LNCaP clone FGC (cell line): ENCODE measurements around the gene NAA40.

Experiments
- DNase-seq: peaks from one replicate; pipeline ENCODE4 v3.0.0-alpha.2; 2011; ENCODE audit warnings: low read depth
- H3K4me3 ChIP-seq: 2 replicates; pipeline ENCODE4 v1.5.1; 2011; ENCODE audit warnings: mild to moderate bottlenecking, low read depth, low read length, control low read depth
- CTCF ChIP-seq: IDR thresholded peaks from 2 replicates; pipeline ENCODE4 v1.5.1; 2012; ENCODE audit warnings: mild to moderate bottlenecking; ENCODE audit not compliant: control insufficient read depth, insufficient read depth; ENCODE audit errors: extremely low read depth

NAA40 gene

GRCh38 chr11:63998558-63999348 lies 60.0 kb downstream of the NAA40 start:
- H3K4me3 ChIP-seq: no peak overlapping the region
- no peak for TF ChIP-seq CTCF
- DNase-seq: no peak

- H3K4me3 ChIP-seq: no peak overlapping the region
- no peak for TF ChIP-seq CTCF
- DNase-seq: no peak
These were observed 60.7 kb downstream of the NAA40 start for GRCh38 chr11:63999349-64000025.

- TF ChIP-seq CTCF: no peak
- no peak for DNase-seq
- H3K4me3 ChIP-seq: no peak overlapping the region
These were observed 61.4 kb downstream of the NAA40 start for GRCh38 chr11:64000026-64000739.

GRCh38 chr11:64000740-64001483 lies 62.1 kb downstream of the NAA40 start:
- no peak for DNase-seq
- no peak for TF ChIP-seq CTCF
- no peak overlapping the region for H3K4me3 ChIP-seq

- TF ChIP-seq CTCF: no peak
- DNase-seq: no peak
These were observed 63.0 kb downstream of the NAA40 start for GRCh38 chr11:64001484-64002420.

More at GRCh38 chr11:64001484-64002420, 63.0 kb downstream of the NAA40 start:
- H3K4me3 ChIP-seq: no peak overlapping the region
